Hematopoietic multipotent progenitor cell treated with erythropoietin and hydrocortisone succinate and interleukin-3 and kit ligand, for 4 days (in vitro differentiated cells): ENCODE measurements around the gene UBE2I.
"Not testable (repeated sequence)": the region's sequence is repeated elsewhere in the genome, so short reads cannot be mapped to it uniquely, and the experiment has no call there.

Experiments
- DNase-seq: peaks from one replicate; pipeline ENCODE4 v3.0.0-alpha.2; 2015

Gene UBE2I

DNA sequence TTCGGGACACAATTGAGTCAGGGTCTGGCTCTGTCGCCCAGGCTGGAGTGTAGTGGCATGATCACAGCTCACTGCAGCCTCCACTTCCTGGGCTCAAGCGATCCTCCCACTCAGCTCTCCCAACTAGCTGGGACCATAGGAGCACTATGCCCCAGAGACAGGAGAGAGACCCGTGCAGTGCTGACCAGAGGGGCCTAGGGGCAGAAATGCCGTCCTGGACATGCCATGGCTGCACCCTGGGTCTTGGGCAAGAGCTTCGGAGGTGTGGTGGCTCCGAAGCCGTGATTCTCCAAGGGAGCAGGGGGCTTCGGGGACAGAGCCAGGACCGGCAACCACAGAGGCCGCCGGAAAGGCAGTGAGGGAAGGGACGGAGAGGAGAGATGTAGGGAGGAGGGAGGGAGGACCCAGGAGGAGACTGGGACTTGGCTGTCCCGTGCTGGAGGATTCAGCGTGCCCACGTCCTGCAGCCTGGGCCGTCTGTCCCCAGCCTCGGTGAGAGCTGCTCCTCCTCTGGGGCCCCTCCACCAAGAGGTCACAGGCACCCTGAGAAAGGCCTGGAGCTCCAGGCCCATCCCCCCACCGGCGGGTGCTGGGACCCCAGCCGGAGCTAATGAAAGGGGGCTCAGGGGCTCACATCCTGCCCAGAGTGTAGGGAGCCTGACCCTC lies 31.7 kb upstream of the UBE2I start:
- no peak for DNase-seq

DNA sequence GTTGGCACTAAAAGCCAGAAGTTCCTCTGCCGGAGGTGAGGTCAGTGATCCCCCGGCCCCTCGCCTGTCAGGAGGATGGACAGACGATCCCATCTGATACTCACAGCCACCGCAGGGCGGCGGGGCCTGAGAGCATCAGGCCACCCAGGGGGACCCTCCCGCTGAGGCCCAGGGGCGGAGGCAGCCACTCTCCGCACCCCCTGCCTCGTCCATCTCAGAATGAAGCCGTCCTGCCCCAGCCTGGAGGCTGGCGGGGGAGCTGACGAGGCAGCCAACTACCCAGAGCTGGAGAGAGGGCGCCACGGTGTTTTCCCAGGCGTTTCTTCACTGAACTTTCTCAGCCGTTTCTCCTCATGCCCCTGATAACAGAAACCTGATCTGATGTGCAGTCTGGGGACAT lies 31.0 kb upstream of the UBE2I start:
- no peak for DNase-seq

DNA sequence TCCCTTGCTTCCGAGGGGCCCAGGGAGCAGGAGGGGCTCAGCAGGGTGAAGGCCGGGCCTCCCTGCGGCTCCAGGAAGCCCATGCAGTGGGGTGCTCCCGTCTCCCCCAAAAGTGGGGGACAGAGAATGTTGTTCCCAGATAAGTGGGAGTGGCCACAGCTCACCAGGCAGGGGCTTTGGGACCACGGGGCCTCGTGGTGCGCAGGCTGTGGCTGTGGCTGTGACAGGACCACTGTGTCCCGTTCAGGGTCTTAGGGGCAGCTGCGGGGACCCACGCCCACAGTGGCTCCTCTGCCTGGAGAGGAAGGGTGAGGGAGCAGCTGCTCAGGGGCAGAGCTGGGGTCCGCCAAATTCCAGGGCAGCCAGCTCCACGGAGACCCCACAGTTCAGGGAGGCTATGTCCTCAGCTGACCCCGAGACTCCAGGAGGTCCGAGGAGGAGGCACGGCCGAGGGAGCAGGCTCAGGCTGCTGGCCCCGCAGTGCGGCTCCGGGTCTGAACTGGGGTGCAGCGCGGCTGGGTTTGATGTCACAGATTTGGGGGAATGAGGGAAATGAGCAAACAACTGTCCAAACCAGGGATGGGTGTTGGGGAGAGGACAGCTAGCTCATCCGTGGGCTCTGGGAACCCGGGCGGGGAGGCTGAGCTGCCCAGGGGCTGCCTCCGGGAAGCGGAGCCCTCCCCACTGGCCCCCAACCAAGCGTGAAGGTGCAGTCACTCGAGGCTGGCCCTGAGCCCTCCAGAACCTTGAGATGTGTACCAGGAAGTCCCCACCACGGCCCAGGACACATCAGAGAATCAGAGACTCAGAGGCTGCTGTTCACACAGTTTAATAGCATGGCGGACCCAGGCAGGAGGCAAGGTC lies 30.1 kb upstream of the UBE2I start:
- DNase-seq, result no peak

DNA sequence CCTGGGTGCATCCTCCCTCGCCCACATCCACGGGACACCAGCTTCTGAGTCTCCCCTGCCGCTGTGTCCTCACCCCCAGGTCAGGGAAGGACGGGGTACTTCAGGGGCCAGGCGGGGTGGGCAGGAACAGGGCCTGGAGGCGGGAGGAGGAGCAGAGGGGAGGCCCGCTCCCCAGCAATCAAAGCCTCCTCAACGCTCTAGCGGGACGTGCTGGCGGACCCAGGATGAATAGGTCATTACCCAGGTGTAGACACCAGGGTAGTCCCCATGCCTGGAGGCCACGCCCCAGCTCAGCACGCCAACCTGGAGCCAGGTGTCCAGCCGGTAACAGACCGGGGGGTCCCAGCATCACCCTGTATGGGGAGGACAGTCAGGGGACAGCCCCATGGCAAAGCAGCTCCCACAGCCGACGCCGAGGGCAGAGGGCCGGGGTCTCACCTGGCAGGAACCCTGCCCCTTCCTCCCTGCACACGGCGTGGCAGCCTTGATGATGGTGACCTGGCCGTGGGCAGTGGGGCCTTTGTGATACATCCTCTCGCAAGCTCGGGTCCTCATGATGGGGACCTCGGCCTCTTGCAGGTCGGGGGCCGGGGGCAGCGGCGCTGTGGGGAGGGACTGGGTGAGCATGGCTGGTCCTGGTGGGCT lies 29.4 kb upstream of the UBE2I start:
- no peak for DNase-seq

DNA sequence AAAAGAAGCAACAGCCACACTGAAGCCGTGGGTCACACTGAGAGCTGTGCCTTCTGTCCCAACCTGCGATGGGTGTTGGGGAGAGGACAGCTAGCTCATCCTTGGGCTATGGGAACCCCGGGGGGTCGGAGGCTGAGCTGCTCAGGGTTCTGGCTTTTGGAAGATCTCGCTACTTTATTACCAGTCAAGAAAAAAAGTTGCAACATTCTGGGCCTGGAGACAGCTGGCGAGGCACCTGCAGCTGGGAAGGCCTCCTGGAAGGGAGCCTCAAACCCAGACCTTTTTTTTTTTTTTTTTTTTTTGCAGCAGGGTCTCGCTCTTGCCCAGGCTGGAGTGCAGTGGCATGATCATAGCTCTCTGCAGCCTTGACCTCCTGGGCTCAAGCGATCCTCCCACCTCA lies 28.7 kb upstream of the UBE2I start:
- DNase-seq, result no peak

DNA sequence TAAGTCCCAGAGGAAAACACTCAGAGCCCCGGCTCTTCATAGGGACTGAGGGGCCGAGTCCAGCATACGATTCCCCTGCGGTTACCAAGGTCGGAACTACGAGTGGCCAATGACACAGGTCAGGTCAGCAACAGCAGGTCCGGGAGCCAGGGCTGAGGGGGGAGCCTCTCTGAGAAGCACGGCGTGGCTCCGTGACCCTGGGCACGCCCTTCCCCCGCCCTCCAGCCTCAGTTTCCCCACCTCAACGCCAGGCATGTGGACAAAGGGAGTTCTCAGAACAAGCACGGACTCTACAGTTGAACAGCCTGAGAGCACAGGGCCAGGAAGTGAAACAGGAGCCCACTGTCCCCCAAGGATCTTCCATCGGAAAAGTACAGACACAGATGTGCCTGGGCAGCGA lies 27.9 kb upstream of the UBE2I start:
- DNase-seq, result no peak

DNA sequence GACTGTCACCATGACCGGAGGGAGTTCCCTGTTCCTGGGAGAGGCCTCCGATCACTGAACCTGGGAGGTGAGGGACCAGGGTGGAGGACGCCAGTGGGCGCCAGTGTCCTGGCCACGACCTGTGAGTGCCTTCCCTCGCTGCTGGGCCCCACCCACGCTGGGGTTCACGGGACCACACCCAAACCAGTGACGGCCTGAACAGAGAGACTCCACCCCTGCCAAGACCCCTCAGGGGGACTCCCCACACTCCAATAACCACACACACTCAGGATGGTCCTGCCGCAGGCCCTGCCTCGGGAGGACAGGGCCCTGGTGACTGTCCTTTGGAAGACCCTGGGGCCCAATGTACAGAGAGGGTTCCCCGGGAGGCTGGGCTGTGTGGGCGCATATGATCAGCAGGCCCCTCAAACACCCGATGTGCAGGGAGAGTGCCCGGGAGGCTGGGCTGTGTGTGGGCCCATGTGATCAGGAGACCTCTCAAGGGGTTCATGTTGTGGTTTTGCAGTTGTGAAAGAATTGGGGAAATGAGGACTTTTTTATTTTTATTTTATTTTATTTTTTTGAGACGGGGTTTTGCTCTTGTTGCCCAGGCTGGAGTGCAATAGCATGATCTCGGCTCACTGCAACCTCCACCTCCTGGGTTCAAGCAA lies 27.0 kb upstream of the UBE2I start:
- DNase-seq, result no peak

DNA sequence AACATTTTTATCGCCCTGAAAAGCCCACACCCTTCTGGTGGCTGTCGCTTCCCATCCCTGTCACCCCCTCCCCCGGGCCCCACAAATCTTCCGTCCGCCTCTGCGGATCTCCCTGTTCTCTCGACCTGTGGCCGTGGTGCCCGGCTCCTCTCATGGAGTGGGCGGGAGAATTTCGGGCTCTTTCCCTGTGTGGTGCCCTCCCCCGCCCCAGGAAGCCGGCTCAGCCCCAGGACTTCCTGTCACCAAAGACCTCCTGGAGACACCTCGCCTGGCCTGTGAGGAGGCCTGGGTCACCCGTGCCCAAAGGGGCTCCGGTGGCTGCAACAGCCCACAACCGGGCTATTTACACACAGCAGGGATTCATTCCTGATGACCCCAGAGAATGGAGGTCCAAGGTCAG lies 26.1 kb upstream of the UBE2I start:
- DNase-seq, result no peak

DNA sequence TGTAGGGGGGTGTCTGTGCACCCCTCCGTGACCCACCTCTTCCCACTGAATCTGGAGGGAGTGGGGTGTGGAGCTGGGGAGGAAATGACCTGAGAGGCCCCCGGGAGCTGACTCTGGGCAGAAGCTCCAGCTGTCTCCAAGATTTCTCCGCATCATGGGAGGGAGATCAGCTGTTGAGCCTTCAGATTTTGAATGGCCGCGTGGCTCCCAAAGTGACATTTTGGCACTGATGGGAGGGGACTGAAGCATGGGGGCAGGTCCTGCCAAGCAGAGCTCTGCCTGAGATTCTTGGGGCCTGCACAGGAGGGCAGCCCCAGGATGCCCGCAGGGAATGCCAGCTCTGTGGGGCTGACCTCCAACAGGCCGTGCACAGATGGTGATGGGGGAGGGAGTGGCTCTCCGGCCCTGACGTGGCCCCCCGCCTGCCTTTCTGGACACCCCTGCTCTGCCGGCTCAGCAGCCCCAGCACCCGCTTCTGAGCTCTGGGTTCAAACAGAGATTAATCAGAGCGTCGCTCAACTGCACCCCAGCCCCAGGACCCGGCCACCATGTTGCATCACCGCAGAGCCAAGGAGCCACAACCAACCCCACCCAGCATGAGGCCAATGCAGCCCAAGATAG lies 25.3 kb upstream of the UBE2I start:
- DNase-seq, result no peak

DNA sequence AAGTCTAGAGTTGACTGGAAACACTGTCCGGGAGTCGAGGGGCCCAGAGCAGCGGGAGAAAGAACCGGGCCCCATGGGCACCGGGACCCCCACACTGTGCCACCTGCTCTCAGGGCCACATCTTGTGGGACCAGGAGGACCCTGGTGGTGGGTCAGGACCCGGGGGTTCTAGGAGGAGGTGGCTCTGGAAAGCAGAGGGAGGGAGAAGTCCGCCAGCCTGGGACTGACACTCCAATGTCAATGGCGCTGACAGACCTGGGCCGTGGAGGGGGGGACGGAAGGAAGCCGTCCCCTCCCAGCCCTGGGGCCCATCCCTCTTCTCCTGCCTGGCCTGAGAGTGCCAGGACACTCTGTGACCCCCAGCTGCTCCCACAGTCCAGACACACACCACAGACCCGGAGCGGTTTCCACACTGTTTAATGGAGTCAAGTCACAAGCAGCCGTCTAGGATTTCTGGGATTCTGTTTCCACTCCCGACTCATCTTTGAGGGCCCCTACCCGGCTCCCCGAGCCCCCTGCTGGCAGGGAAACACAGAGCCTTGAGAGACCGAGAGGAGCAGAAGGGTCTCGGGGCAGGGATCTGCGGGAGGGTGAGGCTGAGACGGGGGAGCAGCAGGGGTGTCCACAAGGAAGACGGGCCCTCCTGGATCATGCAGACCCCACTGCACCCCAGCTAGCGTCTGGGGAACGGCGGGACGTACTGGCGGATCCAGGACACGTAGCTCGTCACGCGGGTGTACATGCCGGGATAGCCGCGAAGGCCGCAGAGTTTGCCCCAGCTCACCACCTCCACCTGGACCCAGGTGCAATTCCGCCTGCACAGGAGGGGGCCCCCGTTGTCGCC lies 23.5 kb upstream of the UBE2I start:
- DNase-seq, result no peak

DNA sequence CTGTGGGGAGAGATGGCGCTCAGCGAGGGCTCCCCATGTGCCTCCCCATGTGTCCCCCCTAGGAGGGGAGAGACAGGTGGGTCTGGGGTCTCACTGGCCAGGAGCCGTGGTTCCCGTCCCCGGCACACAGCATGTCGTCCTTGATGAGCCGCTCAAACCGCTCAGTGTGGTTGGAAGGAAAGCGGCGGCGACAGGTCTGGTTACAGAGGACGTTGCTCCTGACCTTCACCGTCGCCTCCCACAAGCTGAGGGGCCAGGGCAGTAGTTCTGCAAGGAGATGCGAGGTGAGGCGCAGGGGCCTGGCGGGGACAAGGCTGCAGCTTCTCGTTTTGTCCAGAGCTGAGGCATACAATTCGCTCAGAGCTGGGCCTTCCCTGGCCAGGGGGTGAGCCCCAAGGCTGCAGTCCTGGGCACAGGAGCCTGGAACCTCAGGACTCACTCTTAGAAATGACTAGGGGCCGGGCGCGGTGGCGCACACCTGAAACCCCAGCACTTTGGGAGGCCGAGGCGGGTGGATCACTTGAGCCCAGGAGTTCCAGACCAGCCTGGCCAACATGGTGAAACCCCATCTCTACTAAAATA lies 22.8 kb upstream of the UBE2I start:
- DNase-seq, result no peak

DNA sequence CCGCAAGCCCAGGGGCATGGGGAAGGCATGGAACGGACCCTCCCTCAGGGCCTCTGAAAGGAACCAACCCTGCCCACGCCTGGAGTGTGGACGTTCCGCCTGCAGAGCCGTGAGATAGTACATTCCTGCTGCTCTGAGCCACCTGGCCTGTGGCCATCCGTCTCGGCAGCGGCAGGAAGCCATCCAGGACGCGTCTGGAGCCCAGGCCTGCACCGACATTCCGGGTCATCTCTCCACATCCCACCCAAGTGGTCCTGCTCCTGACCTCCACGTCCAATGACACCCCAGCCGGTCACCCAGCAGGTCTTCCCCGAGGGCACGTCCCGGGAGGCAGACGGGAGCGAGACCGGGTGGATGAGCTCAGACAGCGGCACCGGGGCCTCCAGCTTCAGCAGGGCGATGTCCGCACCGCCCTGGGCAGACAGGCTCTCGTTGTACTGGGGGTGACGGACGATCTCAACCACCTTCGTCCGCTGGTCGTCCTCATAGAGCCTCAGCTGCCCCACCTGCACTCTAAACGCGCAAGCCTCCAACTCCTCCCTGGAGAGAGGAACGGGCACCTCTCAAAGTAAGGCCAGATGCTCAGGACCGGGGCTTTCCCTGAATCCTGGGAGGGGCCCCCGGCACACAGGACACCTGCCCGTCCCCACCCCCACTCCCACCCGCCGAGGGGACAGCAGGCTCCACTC lies 21.3 kb upstream of the UBE2I start:
- DNase-seq, result no peak

DNA sequence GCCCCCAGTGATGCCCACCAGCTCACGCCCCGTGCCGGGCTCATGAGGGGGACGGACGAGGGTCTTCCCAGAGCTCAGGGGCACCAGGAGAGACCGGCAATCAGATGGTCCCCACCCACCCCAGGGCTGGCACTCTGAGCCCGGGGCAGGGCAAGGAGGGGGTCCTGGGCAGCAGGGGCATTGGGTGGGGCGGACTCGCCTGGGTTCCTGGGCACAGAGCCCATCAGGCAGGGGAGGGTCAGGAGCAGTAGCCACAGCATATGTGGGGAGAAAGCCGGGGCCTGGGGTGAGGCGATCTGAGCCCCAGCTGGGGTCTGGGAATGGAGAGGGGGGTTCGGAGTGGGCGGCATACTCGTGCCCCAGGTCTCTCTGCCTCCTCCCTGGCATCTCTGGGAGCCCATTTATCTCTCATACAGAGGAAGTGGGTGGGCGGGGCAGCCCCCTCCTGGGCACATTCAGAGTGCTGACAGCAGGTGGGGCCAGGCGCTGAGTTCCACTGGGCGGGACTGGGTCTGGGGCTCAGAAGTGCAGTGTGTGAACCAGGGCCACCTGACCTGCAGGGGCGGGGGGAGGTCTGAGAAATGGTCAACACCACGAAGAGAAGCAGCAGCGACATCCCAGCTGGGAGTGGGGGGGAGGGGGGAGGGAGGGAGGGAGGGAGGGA lies 20.5 kb upstream of the UBE2I start:
- peak; percentile 58 for DNase-seq

DNA sequence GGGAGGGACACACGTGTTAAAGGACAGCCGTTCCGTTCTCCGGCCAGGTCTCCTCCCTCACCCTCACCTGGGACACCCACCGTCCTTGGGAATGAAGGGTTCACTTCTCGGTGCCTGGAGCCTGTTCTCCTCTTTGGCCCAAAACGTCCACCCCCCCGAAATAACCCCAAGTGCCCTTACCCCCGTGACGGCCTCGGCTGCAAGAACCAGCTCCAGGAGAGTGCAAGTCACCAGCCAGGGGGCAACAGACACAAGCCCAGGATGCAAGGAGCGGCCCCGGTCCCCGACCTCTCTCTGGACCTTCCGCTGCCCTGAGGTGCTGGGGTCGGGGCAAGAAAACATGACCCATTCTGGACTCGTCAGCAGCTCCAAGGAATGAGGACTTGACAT lies 20.0 kb upstream of the UBE2I start:
- no peak for DNase-seq

DNA sequence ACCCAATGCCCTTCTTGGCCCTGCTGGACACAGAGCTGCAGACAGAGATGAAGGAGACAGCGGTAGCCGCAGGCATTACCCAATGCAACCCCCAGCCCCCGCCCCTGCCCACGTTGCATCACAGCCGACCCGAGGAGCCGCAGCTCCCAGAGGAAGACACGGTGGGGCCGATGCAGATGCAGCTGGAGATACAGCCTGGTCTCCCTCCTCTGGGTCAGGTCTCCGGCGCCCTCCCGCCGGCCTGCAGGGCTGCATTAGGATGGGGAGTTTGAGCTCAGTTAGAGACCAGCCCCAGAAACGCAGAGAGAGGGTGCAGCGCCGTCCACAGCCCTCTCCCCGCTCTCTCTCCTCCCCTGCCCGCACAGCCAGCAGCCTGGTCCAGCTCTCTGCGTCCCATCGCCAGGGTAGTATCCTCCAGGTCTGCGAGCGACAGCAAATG lies 19.4 kb upstream of the UBE2I start:
- DNase-seq, result peak; percentile 72

DNA sequence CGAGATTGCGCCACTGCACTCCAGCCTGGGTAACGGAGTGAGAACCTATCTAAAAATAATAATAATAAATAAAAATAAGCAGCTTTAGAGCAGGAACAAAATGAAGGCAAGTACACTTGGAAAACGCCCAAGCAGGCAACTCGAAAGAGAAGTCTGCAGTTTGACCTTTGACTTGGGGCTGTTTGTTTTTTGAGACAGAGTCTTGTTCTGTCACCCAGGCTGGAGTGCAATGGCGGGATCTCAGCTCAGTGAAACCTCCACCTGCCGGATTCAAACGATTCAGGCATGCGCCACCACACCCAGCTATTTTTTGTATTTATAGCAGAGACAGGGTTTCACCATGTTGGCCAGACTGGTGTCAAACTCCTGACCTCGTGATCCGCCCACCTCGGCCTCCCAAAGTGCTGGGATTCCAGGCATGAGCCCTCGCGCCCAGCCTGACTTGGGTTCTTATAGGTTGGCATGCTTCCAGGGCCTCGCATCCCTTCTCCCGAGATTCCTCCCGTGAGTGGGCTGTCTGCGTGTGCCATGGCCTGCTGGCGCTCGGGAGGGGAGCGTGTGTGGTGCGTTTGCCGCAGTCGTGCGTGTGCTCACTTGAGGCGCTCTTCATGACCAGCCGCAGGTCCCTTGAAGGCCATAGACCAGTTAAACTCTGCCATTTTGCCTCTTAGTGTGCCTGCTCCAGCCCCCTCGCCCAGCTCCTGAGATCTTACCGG lies 18.4 kb upstream of the UBE2I start:
- no peak for DNase-seq

DNA sequence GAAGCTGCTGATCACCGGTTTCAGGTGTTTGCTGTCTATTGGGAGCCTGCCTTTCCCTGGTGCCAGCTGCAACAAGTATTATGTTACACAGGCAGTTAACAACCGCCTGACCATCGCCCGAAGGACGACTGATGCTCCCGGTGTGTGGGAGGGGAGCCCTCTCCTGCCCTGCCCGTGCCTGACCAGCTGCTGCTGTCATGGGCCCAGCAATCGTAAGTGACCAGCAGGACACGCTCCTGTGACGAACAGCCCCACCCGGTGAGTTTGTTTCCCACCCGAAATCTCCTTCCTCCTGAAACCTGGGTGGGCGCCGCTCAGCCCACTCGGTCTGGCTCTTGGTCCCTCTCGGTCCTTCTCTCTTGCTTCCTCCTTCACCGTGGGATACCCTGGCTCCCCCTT lies 17.9 kb upstream of the UBE2I start:
- no peak for DNase-seq

DNA sequence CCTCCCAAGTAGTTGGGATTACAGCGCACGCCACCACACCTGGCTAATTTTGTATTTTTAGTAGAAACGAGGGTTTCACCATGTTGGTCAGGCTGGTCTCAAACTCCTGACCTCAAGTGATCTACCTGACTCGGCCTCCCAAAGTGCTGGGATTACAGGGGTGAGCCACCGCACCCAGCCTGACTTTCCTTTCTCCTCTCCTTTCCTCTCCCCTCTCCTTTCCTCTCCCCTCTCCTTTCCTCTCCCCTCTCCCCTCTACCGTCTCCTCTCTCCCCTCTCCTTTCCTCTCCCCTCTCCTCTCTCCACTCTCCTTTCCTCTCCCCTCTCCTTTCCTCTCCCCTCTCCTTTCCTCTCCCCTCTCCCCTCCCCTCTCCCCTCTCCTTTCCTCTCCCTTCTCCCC lies 17.2 kb upstream of the UBE2I start:
- DNase-seq, result not testable (repeated sequence)

DNA sequence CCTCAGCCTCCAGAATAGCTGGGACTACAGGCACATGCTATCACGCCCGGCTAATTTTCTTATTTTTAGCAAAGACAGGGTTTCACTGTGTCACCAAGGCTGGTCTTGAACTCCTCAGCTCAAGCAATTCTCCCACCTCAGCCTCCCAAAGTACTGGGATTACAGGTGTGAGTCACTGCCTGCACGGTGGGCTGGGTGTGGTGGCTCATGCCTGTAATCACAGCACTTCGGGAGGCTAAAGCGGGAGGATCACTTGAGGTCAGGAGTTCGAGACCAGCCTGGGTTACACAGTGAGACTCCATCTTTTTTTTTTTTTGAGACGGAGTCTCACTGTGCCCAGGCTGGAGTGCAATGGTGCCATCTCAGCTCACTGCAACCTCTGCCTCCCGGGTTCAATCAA lies 16.6 kb upstream of the UBE2I start:
- DNase-seq, result not testable (repeated sequence)
